ENCODE results near the gene KIAA1755.

Gene KIAA1755

DNA sequence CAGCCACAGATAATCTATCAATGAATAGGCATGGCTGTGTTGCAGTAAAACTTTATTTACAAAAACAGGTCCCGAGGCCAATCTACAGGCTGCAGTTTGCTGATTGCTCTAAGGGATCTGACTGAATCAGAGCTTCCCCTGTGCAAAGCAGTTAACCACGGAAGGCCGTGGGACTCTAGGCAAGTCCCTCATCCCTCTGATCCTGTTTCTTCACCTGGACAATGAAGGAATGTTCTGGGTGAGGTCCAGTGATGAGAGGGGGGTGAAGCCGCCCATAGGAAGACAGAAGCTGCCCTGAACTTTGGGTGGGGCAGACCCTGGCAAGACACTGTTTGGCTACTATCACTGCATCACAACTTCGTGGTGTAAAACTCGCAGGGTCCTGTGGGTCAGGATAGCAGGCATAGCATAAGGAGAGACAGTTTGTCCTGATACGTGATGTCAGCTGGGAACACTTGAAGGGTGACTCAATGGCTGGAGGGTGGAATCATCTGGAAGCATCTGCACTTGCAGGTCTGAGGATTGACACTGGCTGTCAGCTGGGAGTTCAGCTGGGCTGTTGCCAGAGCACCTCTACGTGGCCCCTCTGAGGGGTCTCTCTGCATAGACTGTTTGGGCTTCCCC, 62.2 kb downstream of the KIAA1755 start:
- H3K9me3 ChIP-seq, result no peaks in the 10 kb centered on the region
- no peak overlapping the region for H3K4me3 ChIP-seq (ENCODE audit: low read depth, low read length)
- H3K36me3 ChIP-seq, result no peaks in the 10 kb centered on the region
- no peaks in the 10 kb centered on the region for H3K27me3 ChIP-seq
- H3K4me1 ChIP-seq, result no peaks in the 10 kb centered on the region
- no peak for DNase-seq
- TF ChIP-seq, protein P1, sequence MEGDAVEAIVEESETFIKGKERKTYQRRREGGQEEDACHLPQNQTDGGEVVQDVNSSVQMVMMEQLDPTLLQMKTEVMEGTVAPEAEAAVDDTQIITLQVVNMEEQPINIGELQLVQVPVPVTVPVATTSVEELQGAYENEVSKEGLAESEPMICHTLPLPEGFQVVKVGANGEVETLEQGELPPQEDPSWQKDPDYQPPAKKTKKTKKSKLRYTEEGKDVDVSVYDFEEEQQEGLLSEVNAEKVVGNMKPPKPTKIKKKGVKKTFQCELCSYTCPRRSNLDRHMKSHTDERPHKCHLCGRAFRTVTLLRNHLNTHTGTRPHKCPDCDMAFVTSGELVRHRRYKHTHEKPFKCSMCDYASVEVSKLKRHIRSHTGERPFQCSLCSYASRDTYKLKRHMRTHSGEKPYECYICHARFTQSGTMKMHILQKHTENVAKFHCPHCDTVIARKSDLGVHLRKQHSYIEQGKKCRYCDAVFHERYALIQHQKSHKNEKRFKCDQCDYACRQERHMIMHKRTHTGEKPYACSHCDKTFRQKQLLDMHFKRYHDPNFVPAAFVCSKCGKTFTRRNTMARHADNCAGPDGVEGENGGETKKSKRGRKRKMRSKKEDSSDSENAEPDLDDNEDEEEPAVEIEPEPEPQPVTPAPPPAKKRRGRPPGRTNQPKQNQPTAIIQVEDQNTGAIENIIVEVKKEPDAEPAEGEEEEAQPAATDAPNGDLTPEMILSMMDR (IDR thresholded peaks at IDR 0.05; ENCODE audit: low read depth, low read length), result no peak

DNA sequence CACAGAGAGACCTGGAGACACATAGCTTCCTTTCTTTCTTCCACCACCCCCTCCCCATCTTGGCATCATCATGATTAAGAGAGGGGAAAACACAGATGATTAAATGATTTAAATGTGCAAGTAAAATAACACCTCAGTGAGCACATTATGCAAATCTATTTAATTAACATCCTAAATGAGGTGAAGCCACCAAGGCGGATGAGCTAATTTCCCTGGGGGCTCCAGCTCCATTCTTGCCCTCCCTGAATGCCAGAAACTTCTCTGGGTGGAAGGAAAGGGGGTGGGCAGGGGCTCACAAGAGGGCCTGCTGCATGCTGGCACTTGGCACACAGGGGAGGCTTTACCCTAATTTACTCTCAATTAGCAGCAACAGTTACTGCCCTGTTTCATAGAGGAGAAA, 62.9 kb downstream of the KIAA1755 start:
- no peaks in the 10 kb centered on the region for H3K27me3 ChIP-seq

DNA sequence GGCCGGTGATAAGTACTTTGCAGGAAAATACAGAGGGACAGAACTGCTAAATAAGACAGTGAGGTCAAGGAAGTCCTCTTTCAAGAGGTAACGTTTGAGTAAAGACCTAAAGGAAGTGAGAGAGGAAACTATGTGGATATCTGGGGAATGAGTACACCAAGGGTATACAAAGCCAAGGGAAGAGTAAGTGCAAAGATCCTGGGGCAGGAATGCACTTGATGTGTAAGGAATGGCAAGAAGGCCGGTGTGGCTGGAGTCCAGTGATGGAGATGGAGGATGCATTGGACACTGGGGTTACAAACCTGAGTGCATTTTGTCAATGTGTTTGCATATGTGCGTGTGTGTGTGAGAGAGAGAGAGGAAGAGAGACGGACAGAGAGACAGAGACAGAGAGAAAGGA, 63.3 kb downstream of the KIAA1755 start:
- Histone ChIP-seq H3K36me3 (no peaks in the 10 kb centered on the region), H3K9me3 (no peaks in the 10 kb centered on the region), H3K4me3 (ENCODE audit: low read depth, low read length) (no peak overlapping the region), H3K4me1 (no peaks in the 10 kb centered on the region), H3K27me3 (no peaks in the 10 kb centered on the region)
- DNase-seq, result no peak
- TF ChIP-seq, protein P1 (IDR thresholded peaks at IDR 0.05; ENCODE audit: low read depth, low read length), result no peak

More for the DNA sequence above, 62.9 kb downstream of the KIAA1755 start:
- H3K9me3 ChIP-seq, result no peaks in the 10 kb centered on the region
- DNase-seq, result no peak
- no peaks in the 10 kb centered on the region for H3K4me1 ChIP-seq
- no peak overlapping the region for H3K4me3 ChIP-seq (ENCODE audit: low read depth, low read length)
- H3K36me3 ChIP-seq, result no peaks in the 10 kb centered on the region
- TF ChIP-seq, protein P1 (IDR thresholded peaks at IDR 0.05; ENCODE audit: low read depth, low read length), result no peak

DNA sequence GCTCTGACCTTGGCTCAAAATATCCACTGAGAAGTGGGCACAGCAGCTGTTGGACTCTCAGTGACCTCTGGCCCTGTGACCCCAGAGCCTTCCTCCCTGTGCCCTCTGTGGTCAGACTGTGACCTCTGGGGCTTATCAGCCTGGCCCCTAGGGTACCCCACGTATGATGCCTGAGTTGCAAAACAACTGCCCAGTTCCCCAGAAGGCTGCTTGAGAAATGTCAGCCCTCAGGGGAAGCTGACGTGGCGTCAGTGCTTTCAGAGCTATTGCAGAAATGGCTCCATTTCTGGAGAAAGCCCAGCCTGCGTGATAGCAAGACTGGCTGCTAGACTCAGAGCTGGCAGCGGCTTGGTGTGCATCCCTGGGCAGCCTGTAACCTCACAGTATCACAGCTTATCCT, 63.9 kb downstream of the KIAA1755 start:
- H3K4me1 ChIP-seq, result no peaks in the 10 kb centered on the region
- H3K4me3 ChIP-seq (ENCODE audit: low read depth, low read length), result no peak overlapping the region
- DNase-seq, result no peak
- H3K27me3 ChIP-seq, result no peaks in the 10 kb centered on the region
- no peaks in the 10 kb centered on the region for H3K9me3 ChIP-seq
- TF ChIP-seq, protein P1 (IDR thresholded peaks at IDR 0.05; ENCODE audit: low read depth, low read length), result no peak
- H3K36me3 ChIP-seq, result no peaks in the 10 kb centered on the region

DNA sequence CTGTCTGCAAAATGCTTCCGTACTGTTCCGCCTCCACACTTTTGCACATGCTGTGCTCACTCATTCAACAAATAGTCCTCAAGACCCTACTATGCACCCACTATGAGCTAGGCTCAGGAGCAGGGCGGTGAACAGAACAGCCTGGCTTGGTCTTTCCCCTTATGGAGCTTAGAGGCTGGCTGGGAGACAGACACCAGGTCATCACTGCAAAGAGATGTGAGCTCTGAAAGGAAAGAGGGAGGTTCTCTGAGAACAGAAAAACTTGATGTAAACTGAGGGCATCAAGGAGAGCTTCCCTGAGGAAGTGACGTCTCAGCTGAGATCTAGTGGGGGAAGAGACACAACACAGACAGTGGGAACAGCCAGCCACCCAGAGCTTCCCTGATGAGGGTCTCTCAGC, 64.5 kb downstream of the KIAA1755 start:
- H3K9me3 ChIP-seq, result no peaks in the 10 kb centered on the region
- no peak for DNase-seq

DNA sequence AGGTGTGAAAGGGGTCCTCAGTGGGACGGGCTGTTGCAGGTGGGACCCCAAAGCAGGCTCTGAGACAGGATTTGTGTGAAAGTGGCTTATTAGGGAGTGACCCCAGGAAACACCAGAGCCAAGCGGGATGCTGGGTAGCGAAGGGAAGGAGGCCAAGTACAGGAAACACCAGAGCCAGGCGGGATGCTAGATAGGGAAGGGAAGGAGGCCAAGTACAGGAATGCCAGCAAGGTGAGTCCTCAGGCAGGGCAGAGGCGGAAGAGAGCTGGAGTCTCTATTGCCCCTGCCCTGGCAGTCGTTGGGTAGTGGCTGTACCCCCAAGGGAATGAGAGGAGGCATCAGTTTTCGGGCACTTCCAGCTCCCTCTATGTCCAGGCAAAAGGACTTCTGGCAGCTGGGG, 65.0 kb downstream of the KIAA1755 start:
- no peaks in the 10 kb centered on the region for H3K4me1 ChIP-seq
- H3K4me3 ChIP-seq (ENCODE audit: low read depth, low read length), result no peak overlapping the region

More for the DNA sequence above, 64.5 kb downstream of the KIAA1755 start:
- H3K4me1 ChIP-seq, result no peaks in the 10 kb centered on the region
- no peaks in the 10 kb centered on the region for H3K27me3 ChIP-seq
- no peak overlapping the region for H3K4me3 ChIP-seq (ENCODE audit: low read depth, low read length)
- TF ChIP-seq, protein P1 (IDR thresholded peaks at IDR 0.05; ENCODE audit: low read depth, low read length), result no peak
- no peaks in the 10 kb centered on the region for H3K36me3 ChIP-seq

More for the DNA sequence above, 65.0 kb downstream of the KIAA1755 start:
- H3K36me3 ChIP-seq, result no peaks in the 10 kb centered on the region
- TF ChIP-seq, protein P1 (IDR thresholded peaks at IDR 0.05; ENCODE audit: low read depth, low read length), result no peak
- no peaks in the 10 kb centered on the region for H3K27me3 ChIP-seq
- no peak for DNase-seq
- no peaks in the 10 kb centered on the region for H3K9me3 ChIP-seq

Measured in BE2C (cell line).